Measurements from ENCODE around the gene VPS37C. TPM values are rescaled to one million over a fixed set of nuclear protein-coding genes. Genes with fewer than 3 reads are reported as not detected.

VPS37C gene
- total RNA-seq, 1 experiment from 2014 or later: 23.4 TPM

DNA sequence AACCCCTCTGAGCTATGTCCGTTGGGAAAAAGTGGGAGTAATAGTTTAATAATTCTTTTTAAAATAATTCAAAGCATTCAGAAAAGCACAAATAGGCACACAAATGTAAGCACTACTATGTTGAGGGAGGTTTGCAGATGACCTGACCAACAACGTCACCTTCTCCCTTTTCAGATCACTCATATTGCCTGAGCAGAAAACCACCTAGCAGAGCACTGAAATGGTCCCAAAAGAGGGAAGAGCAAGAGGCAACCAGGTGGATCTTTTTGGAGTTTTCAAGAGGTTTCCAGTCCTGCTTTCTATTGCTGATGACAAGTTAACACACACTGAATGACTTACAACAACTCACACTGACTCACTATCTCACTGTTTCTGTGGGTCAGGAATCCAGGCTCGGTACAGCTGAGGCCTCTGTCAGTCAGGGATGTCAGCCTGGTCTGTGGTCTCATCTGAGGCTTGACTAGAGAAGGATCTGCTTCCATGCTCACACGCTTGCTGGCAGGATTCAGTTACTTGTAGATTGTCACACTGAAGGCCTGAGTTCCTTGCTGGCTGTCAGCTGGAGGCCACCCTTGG lies 37.8 kb upstream of the VPS37C start:
- Mint-ChIP-seq H3K4me1 (peaks cover 7% of the 10 kb centered on the region), H3K27me3 (ENCODE audit: low read depth) (peaks cover 10% of the 10 kb centered on the region), H3K27ac (no peak overlapping the region), H3K9me3 (peaks cover 19% of the 10 kb centered on the region), H3K36me3 (no peaks in the 10 kb centered on the region), H3K4me3 (no peak overlapping the region)
- DNase-seq (ENCODE audit: low spot score) (no peak), ATAC-seq (no peak)
- CTCF ChIA-PET: no interaction called here
- TF ChIP-seq ZNF138 (CRISPR knock-in tag; conservative IDR thresholded peaks at IDR 0.05) (no peak), NFYB (CRISPR knock-in tag; conservative IDR thresholded peaks at IDR 0.05; ENCODE audit: low read depth) (no peak), TP53 (CRISPR knock-in tag; IDR thresholded peaks at IDR 0.05) (no peak), ZNF416 (CRISPR knock-in tag; IDR thresholded peaks at IDR 0.05) (no peak), ZNF219 (CRISPR knock-in tag; IDR thresholded peaks at IDR 0.05; ENCODE audit: borderline replicate concordance) (no peak)
- TF ChIP-seq, protein P1, sequence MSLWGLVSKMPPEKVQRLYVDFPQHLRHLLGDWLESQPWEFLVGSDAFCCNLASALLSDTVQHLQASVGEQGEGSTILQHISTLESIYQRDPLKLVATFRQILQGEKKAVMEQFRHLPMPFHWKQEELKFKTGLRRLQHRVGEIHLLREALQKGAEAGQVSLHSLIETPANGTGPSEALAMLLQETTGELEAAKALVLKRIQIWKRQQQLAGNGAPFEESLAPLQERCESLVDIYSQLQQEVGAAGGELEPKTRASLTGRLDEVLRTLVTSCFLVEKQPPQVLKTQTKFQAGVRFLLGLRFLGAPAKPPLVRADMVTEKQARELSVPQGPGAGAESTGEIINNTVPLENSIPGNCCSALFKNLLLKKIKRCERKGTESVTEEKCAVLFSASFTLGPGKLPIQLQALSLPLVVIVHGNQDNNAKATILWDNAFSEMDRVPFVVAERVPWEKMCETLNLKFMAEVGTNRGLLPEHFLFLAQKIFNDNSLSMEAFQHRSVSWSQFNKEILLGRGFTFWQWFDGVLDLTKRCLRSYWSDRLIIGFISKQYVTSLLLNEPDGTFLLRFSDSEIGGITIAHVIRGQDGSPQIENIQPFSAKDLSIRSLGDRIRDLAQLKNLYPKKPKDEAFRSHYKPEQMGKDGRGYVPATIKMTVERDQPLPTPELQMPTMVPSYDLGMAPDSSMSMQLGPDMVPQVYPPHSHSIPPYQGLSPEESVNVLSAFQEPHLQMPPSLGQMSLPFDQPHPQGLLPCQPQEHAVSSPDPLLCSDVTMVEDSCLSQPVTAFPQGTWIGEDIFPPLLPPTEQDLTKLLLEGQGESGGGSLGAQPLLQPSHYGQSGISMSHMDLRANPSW (CRISPR knock-in tag; conservative IDR thresholded peaks at IDR 0.05; ENCODE audit: low read depth): no peak
- TF ChIP-seq, protein P2, sequence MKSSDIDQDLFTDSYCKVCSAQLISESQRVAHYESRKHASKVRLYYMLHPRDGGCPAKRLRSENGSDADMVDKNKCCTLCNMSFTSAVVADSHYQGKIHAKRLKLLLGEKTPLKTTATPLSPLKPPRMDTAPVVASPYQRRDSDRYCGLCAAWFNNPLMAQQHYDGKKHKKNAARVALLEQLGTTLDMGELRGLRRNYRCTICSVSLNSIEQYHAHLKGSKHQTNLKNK (CRISPR knock-in tag; IDR thresholded peaks at IDR 0.05): no peak
- TF ChIP-seq, protein P3, sequence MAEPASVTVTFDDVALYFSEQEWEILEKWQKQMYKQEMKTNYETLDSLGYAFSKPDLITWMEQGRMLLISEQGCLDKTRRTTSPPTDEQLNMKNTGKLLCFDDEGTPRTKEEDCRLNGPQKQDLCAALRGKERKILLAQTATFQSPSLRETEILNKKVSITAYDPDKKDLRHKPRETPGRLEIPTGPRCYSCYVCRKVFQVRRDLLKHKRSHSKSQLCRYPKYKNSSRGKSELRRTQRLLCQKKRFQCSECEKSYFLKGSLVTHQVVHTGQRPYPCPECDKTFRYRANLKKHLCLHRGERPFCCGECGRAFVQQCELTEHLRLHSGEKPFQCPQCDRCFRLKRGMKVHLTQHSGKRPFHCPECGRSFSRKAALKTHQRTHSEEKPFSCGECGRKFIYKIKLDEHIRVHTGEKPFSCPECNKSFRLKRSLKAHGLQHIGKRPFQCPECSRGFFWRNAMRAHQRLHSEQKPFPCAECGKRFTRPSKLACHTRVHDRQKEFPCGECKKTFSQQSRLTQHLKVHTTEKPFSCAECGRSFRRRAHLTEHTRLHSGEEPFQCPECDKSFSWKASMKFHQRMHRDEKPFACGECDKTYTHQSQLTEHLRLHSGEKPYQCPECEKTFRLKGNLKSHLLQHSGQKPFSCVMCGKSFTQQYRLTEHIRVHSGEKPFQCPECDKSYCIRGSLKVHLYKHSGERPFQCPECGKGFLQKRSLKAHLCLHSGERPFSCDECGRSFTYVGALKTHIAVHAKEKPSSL (CRISPR knock-in tag; conservative IDR thresholded peaks at IDR 0.05): no peak
- POLR2A ChIA-PET: no interaction called here

DNA sequence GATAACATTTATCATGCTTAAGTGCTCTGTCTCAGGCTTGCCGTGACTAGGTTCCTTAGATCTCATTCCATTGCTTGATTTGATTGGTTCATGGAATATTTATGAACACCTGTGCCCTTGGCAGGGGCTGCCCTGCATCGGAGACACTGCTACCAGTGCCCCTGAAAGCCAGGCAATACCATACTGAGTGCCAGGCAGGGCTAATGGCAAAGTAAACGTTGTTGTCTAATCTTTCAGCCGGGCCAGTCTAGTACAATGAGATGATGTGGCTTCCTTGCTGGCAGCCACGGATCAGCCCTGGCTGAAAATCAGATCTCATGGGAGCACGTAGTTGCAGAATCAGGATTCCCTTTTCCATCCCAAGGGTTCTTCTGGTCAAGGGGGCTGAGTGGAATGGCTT lies 37.1 kb upstream of the VPS37C start:
- no peak for DNase-seq (ENCODE audit: low spot score)
- ChIA-PET CTCF (no interaction called here), POLR2A (no interaction called here)
- H3K27me3 Mint-ChIP-seq (ENCODE audit: low read depth): peaks cover 10% of the 10 kb centered on the region
- H3K4me1 Mint-ChIP-seq: peaks cover 9% of the 10 kb centered on the region
- H3K4me3 Mint-ChIP-seq: no peak overlapping the region
- peaks cover 19% of the 10 kb centered on the region for H3K9me3 Mint-ChIP-seq
- H3K27ac Mint-ChIP-seq: no peak overlapping the region
- no peaks in the 10 kb centered on the region for H3K36me3 Mint-ChIP-seq
- no peak for ATAC-seq
- no peak for TF ChIP-seq GTF2I (CRISPR knock-in tag; conservative IDR thresholded peaks at IDR 0.05)
- TF ChIP-seq, protein P4, sequence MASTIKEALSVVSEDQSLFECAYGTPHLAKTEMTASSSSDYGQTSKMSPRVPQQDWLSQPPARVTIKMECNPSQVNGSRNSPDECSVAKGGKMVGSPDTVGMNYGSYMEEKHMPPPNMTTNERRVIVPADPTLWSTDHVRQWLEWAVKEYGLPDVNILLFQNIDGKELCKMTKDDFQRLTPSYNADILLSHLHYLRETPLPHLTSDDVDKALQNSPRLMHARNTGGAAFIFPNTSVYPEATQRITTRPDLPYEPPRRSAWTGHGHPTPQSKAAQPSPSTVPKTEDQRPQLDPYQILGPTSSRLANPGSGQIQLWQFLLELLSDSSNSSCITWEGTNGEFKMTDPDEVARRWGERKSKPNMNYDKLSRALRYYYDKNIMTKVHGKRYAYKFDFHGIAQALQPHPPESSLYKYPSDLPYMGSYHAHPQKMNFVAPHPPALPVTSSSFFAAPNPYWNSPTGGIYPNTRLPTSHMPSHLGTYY (CRISPR knock-in tag; IDR thresholded peaks at IDR 0.05): no peak
- TF ChIP-seq, protein P5, sequence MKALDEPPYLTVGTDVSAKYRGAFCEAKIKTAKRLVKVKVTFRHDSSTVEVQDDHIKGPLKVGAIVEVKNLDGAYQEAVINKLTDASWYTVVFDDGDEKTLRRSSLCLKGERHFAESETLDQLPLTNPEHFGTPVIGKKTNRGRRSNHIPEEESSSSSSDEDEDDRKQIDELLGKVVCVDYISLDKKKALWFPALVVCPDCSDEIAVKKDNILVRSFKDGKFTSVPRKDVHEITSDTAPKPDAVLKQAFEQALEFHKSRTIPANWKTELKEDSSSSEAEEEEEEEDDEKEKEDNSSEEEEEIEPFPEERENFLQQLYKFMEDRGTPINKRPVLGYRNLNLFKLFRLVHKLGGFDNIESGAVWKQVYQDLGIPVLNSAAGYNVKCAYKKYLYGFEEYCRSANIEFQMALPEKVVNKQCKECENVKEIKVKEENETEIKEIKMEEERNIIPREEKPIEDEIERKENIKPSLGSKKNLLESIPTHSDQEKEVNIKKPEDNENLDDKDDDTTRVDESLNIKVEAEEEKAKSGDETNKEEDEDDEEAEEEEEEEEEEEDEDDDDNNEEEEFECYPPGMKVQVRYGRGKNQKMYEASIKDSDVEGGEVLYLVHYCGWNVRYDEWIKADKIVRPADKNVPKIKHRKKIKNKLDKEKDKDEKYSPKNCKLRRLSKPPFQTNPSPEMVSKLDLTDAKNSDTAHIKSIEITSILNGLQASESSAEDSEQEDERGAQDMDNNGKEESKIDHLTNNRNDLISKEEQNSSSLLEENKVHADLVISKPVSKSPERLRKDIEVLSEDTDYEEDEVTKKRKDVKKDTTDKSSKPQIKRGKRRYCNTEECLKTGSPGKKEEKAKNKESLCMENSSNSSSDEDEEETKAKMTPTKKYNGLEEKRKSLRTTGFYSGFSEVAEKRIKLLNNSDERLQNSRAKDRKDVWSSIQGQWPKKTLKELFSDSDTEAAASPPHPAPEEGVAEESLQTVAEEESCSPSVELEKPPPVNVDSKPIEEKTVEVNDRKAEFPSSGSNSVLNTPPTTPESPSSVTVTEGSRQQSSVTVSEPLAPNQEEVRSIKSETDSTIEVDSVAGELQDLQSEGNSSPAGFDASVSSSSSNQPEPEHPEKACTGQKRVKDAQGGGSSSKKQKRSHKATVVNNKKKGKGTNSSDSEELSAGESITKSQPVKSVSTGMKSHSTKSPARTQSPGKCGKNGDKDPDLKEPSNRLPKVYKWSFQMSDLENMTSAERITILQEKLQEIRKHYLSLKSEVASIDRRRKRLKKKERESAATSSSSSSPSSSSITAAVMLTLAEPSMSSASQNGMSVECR (CRISPR knock-in tag; IDR thresholded peaks at IDR 0.05; ENCODE audit: borderline replicate concordance): no peak
- TF ChIP-seq, protein P6, sequence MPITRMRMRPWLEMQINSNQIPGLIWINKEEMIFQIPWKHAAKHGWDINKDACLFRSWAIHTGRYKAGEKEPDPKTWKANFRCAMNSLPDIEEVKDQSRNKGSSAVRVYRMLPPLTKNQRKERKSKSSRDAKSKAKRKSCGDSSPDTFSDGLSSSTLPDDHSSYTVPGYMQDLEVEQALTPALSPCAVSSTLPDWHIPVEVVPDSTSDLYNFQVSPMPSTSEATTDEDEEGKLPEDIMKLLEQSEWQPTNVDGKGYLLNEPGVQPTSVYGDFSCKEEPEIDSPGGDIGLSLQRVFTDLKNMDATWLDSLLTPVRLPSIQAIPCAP (CRISPR knock-in tag; IDR thresholded peaks at IDR 0.05): no peak
- no peak for TF ChIP-seq SP1 (CRISPR knock-in tag; conservative IDR thresholded peaks at IDR 0.05)
- TF ChIP-seq, protein P7, sequence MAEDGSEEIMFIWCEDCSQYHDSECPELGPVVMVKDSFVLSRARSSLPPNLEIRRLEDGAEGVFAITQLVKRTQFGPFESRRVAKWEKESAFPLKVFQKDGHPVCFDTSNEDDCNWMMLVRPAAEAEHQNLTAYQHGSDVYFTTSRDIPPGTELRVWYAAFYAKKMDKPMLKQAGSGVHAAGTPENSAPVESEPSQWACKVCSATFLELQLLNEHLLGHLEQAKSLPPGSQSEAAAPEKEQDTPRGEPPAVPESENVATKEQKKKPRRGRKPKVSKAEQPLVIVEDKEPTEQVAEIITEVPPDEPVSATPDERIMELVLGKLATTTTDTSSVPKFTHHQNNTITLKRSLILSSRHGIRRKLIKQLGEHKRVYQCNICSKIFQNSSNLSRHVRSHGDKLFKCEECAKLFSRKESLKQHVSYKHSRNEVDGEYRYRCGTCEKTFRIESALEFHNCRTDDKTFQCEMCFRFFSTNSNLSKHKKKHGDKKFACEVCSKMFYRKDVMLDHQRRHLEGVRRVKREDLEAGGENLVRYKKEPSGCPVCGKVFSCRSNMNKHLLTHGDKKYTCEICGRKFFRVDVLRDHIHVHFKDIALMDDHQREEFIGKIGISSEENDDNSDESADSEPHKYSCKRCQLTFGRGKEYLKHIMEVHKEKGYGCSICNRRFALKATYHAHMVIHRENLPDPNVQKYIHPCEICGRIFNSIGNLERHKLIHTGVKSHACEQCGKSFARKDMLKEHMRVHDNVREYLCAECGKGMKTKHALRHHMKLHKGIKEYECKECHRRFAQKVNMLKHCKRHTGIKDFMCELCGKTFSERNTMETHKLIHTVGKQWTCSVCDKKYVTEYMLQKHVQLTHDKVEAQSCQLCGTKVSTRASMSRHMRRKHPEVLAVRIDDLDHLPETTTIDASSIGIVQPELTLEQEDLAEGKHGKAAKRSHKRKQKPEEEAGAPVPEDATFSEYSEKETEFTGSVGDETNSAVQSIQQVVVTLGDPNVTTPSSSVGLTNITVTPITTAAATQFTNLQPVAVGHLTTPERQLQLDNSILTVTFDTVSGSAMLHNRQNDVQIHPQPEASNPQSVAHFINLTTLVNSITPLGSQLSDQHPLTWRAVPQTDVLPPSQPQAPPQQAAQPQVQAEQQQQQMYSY (CRISPR knock-in tag; IDR thresholded peaks at IDR 0.05): no peak
- TF ChIP-seq ZNF317 (CRISPR knock-in tag; IDR thresholded peaks at IDR 0.05; ENCODE audit: borderline replicate concordance, low read depth): no peak
- no peak for TF ChIP-seq FOXJ3 (CRISPR knock-in tag; IDR thresholded peaks at IDR 0.05; ENCODE audit: borderline replicate concordance)
- TF ChIP-seq ZNF121 (CRISPR knock-in tag; IDR thresholded peaks at IDR 0.05): no peak
- TF ChIP-seq MXD4 (CRISPR knock-in tag; IDR thresholded peaks at IDR 0.05; ENCODE audit: borderline replicate concordance): no peak
